BJ (cell line): ENCODE measurements around the gene ZNF438. TPM values are rescaled to one million over a fixed set of nuclear protein-coding genes. Genes with fewer than 3 reads are reported as not detected.

Experiments used
- CTCF ChIA-PET: fragments of 350-600 bp; formaldehyde crosslinking; extraction: SDS; loops from one replicate; lab custom pipeline; 2021; ENCODE audit warnings: antibody characterized with exemption, inconsistent platforms; lab: Yijun Ruan, JAX
- POLR2A ChIA-PET: fragments of 300-600 bp; sonication (Branson Sonifier 250); formaldehyde crosslinking; extraction: SDS; loops from one replicate; lab custom pipeline; 2021; ENCODE audit warnings: antibody characterized with exemption; lab: Charles Lee
- DNase-seq: peaks from one replicate; pipeline ENCODE4 v3.0.0-alpha.2; 2011; ENCODE audit warnings: low read depth
- H3K27me3 ChIP-seq: 2 replicates; pipeline ENCODE4 v1.6.0; 2011; ENCODE audit warnings: low read length; ENCODE audit not compliant: control insufficient read depth, insufficient read depth
- H3K36me3 ChIP-seq: 2 replicates; pipeline ENCODE4 v1.5.1; 2011; ENCODE audit warnings: low read length; ENCODE audit not compliant: control insufficient read depth, insufficient read depth
- H3K4me3 ChIP-seq: 2 replicates; pipeline ENCODE4 v1.5.1; 2011; ENCODE audit warnings: low read depth, mild to moderate bottlenecking, control low read depth, low read length
- polyA plus RNA-seq: library from polyadenylated mRNA; depleted of rRNA; stranded (reverse); fragments of >200 nt; gene quantifications from 2 replicates; pipeline ENCODE4 v1.2.3, GENCODE V29; 2011
- TF ChIP-seq, protein P1 (sequence below): IDR thresholded peaks from 2 replicates; pipeline ENCODE4 v1.5.1; 2011; ENCODE audit warnings: low read depth, mild to moderate bottlenecking, control low read depth, inconsistent platforms, low read length, moderate library complexity; ENCODE audit not compliant: insufficient read depth

The ZNF438 gene
- polyA plus RNA-seq, 1 experiment, result 3.7 TPM

DNA sequence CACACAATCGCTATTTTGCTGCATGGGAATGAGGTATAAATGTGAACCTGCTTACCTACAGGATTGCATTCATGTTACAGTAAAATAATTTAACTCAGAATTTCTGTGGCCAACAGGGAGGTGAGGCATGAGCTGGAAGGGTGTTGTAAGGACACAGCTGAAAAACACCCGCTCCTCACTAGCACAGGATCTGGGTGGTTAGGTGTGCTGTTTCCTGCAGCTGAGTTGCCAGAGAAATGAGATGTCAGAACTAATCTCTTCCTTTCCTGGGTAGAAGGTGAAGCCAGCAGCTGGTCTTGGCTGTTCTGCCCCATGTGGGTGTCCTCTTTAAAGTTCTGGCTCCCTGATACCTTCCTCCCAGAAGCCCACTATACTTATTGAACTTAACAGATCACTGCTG lies 39.0 kb upstream of the ZNF438 start:
- ChIA-PET CTCF (no interaction called here), POLR2A (interaction anchor here (0.6 kb wide), 1 partner anchor 24 kb away, joined by 3 read pairs; no protein-coding TSS in a partner anchor)
- DNase-seq, result no peak
- H3K36me3 ChIP-seq, result no peaks in the 10 kb centered on the region; the same call in 1 of the 2 replicates
- TF ChIP-seq, protein P1, sequence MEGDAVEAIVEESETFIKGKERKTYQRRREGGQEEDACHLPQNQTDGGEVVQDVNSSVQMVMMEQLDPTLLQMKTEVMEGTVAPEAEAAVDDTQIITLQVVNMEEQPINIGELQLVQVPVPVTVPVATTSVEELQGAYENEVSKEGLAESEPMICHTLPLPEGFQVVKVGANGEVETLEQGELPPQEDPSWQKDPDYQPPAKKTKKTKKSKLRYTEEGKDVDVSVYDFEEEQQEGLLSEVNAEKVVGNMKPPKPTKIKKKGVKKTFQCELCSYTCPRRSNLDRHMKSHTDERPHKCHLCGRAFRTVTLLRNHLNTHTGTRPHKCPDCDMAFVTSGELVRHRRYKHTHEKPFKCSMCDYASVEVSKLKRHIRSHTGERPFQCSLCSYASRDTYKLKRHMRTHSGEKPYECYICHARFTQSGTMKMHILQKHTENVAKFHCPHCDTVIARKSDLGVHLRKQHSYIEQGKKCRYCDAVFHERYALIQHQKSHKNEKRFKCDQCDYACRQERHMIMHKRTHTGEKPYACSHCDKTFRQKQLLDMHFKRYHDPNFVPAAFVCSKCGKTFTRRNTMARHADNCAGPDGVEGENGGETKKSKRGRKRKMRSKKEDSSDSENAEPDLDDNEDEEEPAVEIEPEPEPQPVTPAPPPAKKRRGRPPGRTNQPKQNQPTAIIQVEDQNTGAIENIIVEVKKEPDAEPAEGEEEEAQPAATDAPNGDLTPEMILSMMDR, result no peak
- H3K4me3 ChIP-seq, result no peak overlapping the region
- no peaks in the 10 kb centered on the region for H3K27me3 ChIP-seq

DNA sequence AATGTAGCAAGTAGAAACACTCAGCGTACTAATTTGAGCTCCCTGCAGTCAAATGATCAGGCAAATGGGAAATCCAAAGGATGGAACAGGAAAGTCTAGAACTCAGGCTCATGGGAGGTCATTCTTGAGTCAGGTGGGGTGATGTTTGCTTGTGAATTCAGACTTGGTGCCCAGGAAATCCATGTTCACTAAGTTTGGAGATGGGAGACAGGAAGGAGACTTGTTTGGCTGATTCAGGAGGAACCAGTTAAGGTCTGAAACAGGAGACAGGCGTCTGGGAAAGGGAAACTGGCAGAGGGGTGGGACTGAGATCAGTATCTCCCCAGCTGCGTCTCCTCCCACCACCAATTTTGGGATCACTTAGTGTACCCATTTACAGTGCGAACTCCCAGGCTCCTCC lies 38.4 kb upstream of the ZNF438 start:
- TF ChIP-seq, protein P1, result no peak
- Histone ChIP-seq H3K36me3 (no peaks in the 10 kb centered on the region; the same call in 1 of the 2 replicates), H3K27me3 (no peaks in the 10 kb centered on the region), H3K4me3 (no peak overlapping the region)
- CTCF ChIA-PET, result no interaction called here
- no peak for DNase-seq
- POLR2A ChIA-PET, result interaction anchor here (0.6 kb wide), 1 partner anchor 266 kb away, joined by 4 read pairs; no protein-coding TSS in a partner anchor

DNA sequence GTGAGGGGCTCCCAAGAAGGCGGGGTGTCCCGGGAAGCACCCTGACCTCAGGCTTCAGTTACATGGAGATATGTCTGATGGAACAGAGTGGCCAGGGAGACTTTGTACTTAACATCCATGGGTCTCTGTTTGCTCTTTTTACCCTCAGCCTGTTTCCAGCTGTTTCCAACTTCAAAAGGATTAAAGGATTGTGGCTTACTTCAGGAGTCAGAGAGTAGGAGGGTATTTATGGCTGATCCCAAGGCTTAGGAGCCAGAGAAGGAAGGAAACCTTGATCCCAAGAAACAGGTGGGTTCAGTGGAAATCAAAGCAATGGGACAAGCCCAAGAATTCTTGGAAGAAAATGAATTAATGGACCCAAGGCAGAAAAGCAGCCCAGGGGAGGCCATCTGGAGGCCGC lies 37.7 kb upstream of the ZNF438 start:
- Histone ChIP-seq H3K4me3 (no peak overlapping the region), H3K36me3 (no peaks in the 10 kb centered on the region; the same call in 1 of the 2 replicates), H3K27me3 (no peaks in the 10 kb centered on the region)
- ChIA-PET POLR2A (interaction anchor here (0.6 kb wide), 1 partner anchor 266 kb away, joined by 4 read pairs; no protein-coding TSS in a partner anchor), CTCF (no interaction called here)
- no peak for DNase-seq
- TF ChIP-seq, protein P1, result no peak

DNA sequence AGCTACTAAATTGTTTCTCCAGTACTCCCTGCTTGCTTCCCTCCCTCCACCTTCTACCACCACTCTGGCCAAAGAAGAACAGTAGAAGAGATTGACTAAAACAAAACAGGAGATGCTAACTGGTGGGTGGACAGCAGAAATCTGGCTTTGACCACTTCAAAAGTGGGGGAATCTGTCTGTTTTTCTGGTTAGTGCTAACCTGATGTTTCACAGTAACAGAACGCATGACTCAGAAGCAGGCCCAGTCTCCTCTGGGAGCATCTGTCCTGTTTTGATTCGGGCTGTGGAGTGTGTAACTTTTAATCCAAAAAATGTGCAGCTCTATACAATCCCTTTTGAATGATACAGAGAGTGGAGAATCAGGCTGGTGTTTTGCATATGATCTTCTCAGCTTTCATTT lies 32.7 kb upstream of the ZNF438 start:
- H3K36me3 ChIP-seq, result no peaks in the 10 kb centered on the region; the same call in 1 of the 2 replicates
- no peaks in the 10 kb centered on the region for H3K27me3 ChIP-seq
- CTCF ChIA-PET, result interaction anchor here (0.8 kb wide), 1 partner anchor 694 kb away, joined by 3 read pairs; no protein-coding TSS in a partner anchor
- POLR2A ChIA-PET, result interaction anchor here (0.6 kb wide), 1 partner anchor 280 kb away, joined by 3 read pairs; no protein-coding TSS in a partner anchor
- TF ChIP-seq, protein P1, result no peak
- H3K4me3 ChIP-seq, result no peak overlapping the region
- DNase-seq, result no peak

DNA sequence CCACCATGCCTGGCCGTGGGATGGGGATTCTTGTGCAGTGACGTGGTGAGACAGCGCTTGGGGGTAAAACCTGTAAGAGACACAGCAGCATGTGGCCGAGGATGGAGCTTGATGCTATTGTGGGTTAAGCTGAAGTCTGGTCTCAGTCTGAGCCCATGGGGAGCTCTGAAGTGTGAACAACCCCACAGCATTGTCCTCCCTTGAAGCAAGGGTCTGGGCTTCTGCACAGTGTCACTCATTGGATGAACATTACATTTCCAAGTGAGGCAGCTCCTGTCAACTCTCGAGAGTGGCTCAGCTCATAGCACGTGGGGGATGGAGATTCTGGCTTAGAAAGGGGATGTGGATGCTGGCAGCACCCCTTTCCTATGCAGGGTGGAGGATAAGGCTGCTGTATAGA lies 32.2 kb upstream of the ZNF438 start:
- Histone ChIP-seq H3K4me3 (no peak overlapping the region), H3K27me3 (no peaks in the 10 kb centered on the region), H3K36me3 (no peaks in the 10 kb centered on the region)
- ChIA-PET POLR2A (no interaction called here), CTCF (interaction anchor here (1.0 to 1.1 kb wide), 2 partner anchors 9 to 32 kb away, joined by 3 read pairs; partner anchors contain the start of gene ZNF438)
- TF ChIP-seq, protein P1, result no peak
- no peak for DNase-seq
